ENCODE data around the gene RET.

The RET gene

GRCh38 chr10:43090664-43091063 lies 13.8 kb downstream of the RET start:
- Histone ChIP-seq H3K4me3 (ENCODE audit: low read depth, low read length) (no peak overlapping the region), H3K9me3 (ENCODE audit: control insufficient read depth, insufficient read depth, low read depth, low read length) (no peaks in the 10 kb centered on the region), H3K4me1 (ENCODE audit: control insufficient read depth, insufficient read depth, low read length) (no peaks in the 10 kb centered on the region), H3K36me3 (ENCODE audit: control insufficient read depth in 2 of 2, insufficient read depth in 1 of 2, low read length in 2 of 2) (no peaks in the 10 kb centered on the region), H3K27ac (ENCODE audit: extremely low read depth, low read depth, low read length) (no peak overlapping the region)
- ChIA-PET CTCF (no interaction called here), POLR2A (no interaction called here)
- TF ChIP-seq PATZ1 (tag by site-specific recombination; IDR thresholded peaks at IDR 0.05), result no peak
- no peak for TF ChIP-seq KLF10 (tag by site-specific recombination; IDR thresholded peaks at IDR 0.05)
- no peak for TF ChIP-seq ZNF157 (tag by site-specific recombination; IDR thresholded peaks at IDR 0.05)
- no peak for TF ChIP-seq CTCF (tag by site-specific recombination; IDR thresholded peaks at IDR 0.05)
- TF ChIP-seq ZBTB44 (tag by site-specific recombination; IDR thresholded peaks at IDR 0.05), result no peak
- no peak for TF ChIP-seq ZNF626 (tag by site-specific recombination; IDR thresholded peaks at IDR 0.05)
- no peak for TF ChIP-seq HOXA7 (CRISPR knock-in tag; IDR thresholded peaks at IDR 0.05; ENCODE audit: borderline replicate concordance)
- no peak for TF ChIP-seq ZNF311 (tag by site-specific recombination; IDR thresholded peaks at IDR 0.05; ENCODE audit: borderline replicate concordance)
- no peak for TF ChIP-seq MYNN (tag by site-specific recombination; IDR thresholded peaks at IDR 0.05; ENCODE audit: borderline replicate concordance)
- TF ChIP-seq ZNF280C (tag by site-specific recombination; IDR thresholded peaks at IDR 0.05), result no peak
- TF ChIP-seq ZNF692 (tag by site-specific recombination; IDR thresholded peaks at IDR 0.05), result no peak
- TF ChIP-seq ZNF660 (tag by site-specific recombination; IDR thresholded peaks at IDR 0.05), result no peak
- TF ChIP-seq ZNF529 (tag by site-specific recombination; IDR thresholded peaks at IDR 0.05; ENCODE audit: insufficient replicate concordance), result no peak
- TF ChIP-seq ZNF571 (tag by site-specific recombination; IDR thresholded peaks at IDR 0.05), result no peak
- no peak for TF ChIP-seq ZNF768 (tag by site-specific recombination; IDR thresholded peaks at IDR 0.05)
- no peak for TF ChIP-seq ZNF362 (tag by site-specific recombination; IDR thresholded peaks at IDR 0.05)
- TF ChIP-seq ZNF350 (tag by site-specific recombination; IDR thresholded peaks at IDR 0.05), result no peak
- no peak for TF ChIP-seq ZSCAN23 (tag by site-specific recombination; IDR thresholded peaks at IDR 0.05)
- no peak for TF ChIP-seq ZNF221 (tag by site-specific recombination; IDR thresholded peaks at IDR 0.05; ENCODE audit: borderline replicate concordance)
- no peak for TF ChIP-seq ZBTB26 (tag by site-specific recombination; optimal IDR thresholded peaks at IDR 0.05)

All from HEK293 (cell line).